HEK293 (cell line): ENCODE measurements around the gene SH3RF1.
"Not testable (repeated sequence)": the region's sequence is repeated elsewhere in the genome, so short reads cannot be mapped to it uniquely, and the experiment has no call there.

ENCODE experiments used
- CTCF ChIA-PET: fragments of 350-600 bp; formaldehyde crosslinking; extraction: SDS; loops from one replicate; lab custom pipeline; 2021; ENCODE audit warnings: antibody characterized with exemption; lab: Yijun Ruan, JAX
- POLR2A ChIA-PET: fragments of 300-600 bp; formaldehyde crosslinking; extraction: SDS; loops from one replicate; lab custom pipeline; 2020; ENCODE audit warnings: antibody characterized with exemption, inconsistent platforms; lab: Yijun Ruan, JAX
- H3K27ac ChIP-seq: fragments of 200-500 bp; sonication (Bioruptor generic); 2 replicates; pipeline ENCODE4 v1.5.1; 2014; ENCODE audit warnings: low read depth, low read length, control low read depth, inconsistent platforms; ENCODE audit errors: extremely low read depth
- H3K36me3 ChIP-seq, 2 experiments: fragments of 200-500 bp in 1 of 2; sonication (Bioruptor generic) in 1 of 2; 1 replicate in 1 of 2; 2 replicates in 1 of 2; pipeline ENCODE4 v1.5.1; 2014 to 2017; ENCODE audit warnings: inconsistent platforms in 2 of 2, low read length in 2 of 2; ENCODE audit not compliant: control insufficient read depth in 2 of 2, insufficient read depth in 1 of 2
- H3K4me1 ChIP-seq: fragments of 200-500 bp; sonication (Bioruptor generic); 2 replicates; pipeline ENCODE4 v1.5.1; 2014; ENCODE audit warnings: mild to moderate bottlenecking, low read length, inconsistent platforms; ENCODE audit not compliant: control insufficient read depth, insufficient read depth
- H3K4me3 ChIP-seq: 2 replicates; pipeline ENCODE4 v1.5.1; 2011; ENCODE audit warnings: low read depth, mild to moderate bottlenecking, control low read depth, low read length, moderate library complexity
- H3K9me3 ChIP-seq: fragments of 200-500 bp; sonication (Bioruptor generic); 2 replicates; pipeline ENCODE4 v1.5.1; 2014; ENCODE audit warnings: low read depth, low read length, inconsistent platforms; ENCODE audit not compliant: control insufficient read depth, insufficient read depth
- AEBP2 ChIP-seq: fragments of 450-650 bp; formaldehyde crosslinking; IDR thresholded peaks from 2 replicates; pipeline ENCODE4 v1.5.1; 2016; ENCODE audit warnings: missing biosample characterization, missing genetic modification characterization, borderline replicate concordance
- SP2 ChIP-seq: fragments of 450-650 bp; formaldehyde crosslinking; IDR thresholded peaks from 2 replicates; pipeline ENCODE4 v1.5.1; 2016; ENCODE audit warnings: missing biosample characterization, missing genetic modification characterization
- ZBTB44 ChIP-seq: fragments of 450-650 bp; IDR thresholded peaks from 2 replicates; pipeline ENCODE4 v1.5.1; 2018; ENCODE audit warnings: missing biosample characterization, mild to moderate bottlenecking, missing genetic modification characterization
- ZNF211 ChIP-seq: fragments of 450-650 bp; formaldehyde crosslinking; IDR thresholded peaks from 2 replicates; pipeline ENCODE4 v1.5.1; 2016; ENCODE audit warnings: low read depth, missing biosample characterization, missing genetic modification characterization
- ZNF274 ChIP-seq, 2 experiments: fragments of 200-500 bp in 1 of 2; fragments of 450-650 bp in 1 of 2; sonication (Bioruptor generic) in 1 of 2; formaldehyde crosslinking in 1 of 2; IDR thresholded peaks; 2 replicates each; pipeline versions ENCODE4 v1.5.1 to v1.6.1; 2014 to 2016; ENCODE audit warnings: borderline replicate concordance in 1 of 2, inconsistent platforms in 1 of 2, low read length in 1 of 2, missing biosample characterization in 1 of 2, missing genetic modification characterization in 1 of 2
- ZNF341 ChIP-seq: fragments of 450-650 bp; formaldehyde crosslinking; IDR thresholded peaks from 2 replicates; pipeline ENCODE4; 2016; ENCODE audit warnings: low read depth, missing biosample characterization, missing genetic modification characterization
- ZNF530 ChIP-seq: fragments of 450-650 bp; formaldehyde crosslinking; IDR thresholded peaks from 2 replicates; pipeline ENCODE4 v1.5.1; 2016; ENCODE audit warnings: low read depth, missing biosample characterization, missing genetic modification characterization
- ZNF548 ChIP-seq: fragments of 450-650 bp; formaldehyde crosslinking; IDR thresholded peaks from 2 replicates; pipeline ENCODE4 v1.5.1; 2016; ENCODE audit warnings: missing biosample characterization, missing genetic modification characterization
- ZNF560 ChIP-seq: fragments of 450-650 bp; formaldehyde crosslinking; IDR thresholded peaks from 2 replicates; pipeline ENCODE4 v1.5.1; 2017; ENCODE audit warnings: missing biosample characterization, missing genetic modification characterization, borderline replicate concordance
- ZNF580 ChIP-seq: fragments of 450-650 bp; formaldehyde crosslinking; IDR thresholded peaks from 2 replicates; pipeline ENCODE4 v1.5.1; 2016; ENCODE audit warnings: missing biosample characterization, missing genetic modification characterization
- ZNF610 ChIP-seq: fragments of 450-650 bp; formaldehyde crosslinking; IDR thresholded peaks from 2 replicates; pipeline ENCODE4 v1.5.1; 2016; ENCODE audit warnings: missing biosample characterization, missing genetic modification characterization, borderline replicate concordance

SH3RF1 gene

GRCh38 chr4:169305173-169305572 lies 34.4 kb upstream of the SH3RF1 start:
- no peak overlapping the region for H3K4me3 ChIP-seq
- no peak for TF ChIP-seq AEBP2 (tag by site-specific recombination)
- no peak for TF ChIP-seq ZNF211 (tag by site-specific recombination)
- no peak for TF ChIP-seq ZNF530 (tag by site-specific recombination)
- no peak for TF ChIP-seq SP2 (tag by site-specific recombination)
- H3K36me3 ChIP-seq, result no peaks in the 10 kb centered on the region
- no peaks in the 10 kb centered on the region for H3K9me3 ChIP-seq
- H3K27ac ChIP-seq, result no peak overlapping the region
- POLR2A ChIA-PET, result no interaction called here
- CTCF ChIA-PET, result no interaction called here
- H3K4me1 ChIP-seq, result no peaks in the 10 kb centered on the region

GRCh38 chr4:169295822-169296221 lies 25.1 kb upstream of the SH3RF1 start:
- no peak for TF ChIP-seq ZNF610 (tag by site-specific recombination)
- TF ChIP-seq ZBTB44 (tag by site-specific recombination), result no peak
- TF ChIP-seq ZNF580 (tag by site-specific recombination), result no peak
- TF ChIP-seq ZNF341, result no peak
- TF ChIP-seq ZNF548 (tag by site-specific recombination), result no peak
- no peak overlapping the region for H3K27ac ChIP-seq
- H3K4me1 ChIP-seq, result no peaks in the 10 kb centered on the region
- CTCF ChIA-PET, result no interaction called here
- no peak overlapping the region for H3K4me3 ChIP-seq
- H3K9me3 ChIP-seq, result no peaks in the 10 kb centered on the region
- H3K36me3 ChIP-seq, result no peaks in the 10 kb centered on the region
- POLR2A ChIA-PET, result no interaction called here

- TF ChIP-seq ZNF560 (tag by site-specific recombination) (no peak), ZNF274 (IDR thresholded peaks at IDR 0.05; ENCODE audit: low read length) (no peak), ZNF274 (tag by site-specific recombination; IDR thresholded peaks at IDR 0.05; ENCODE audit: borderline replicate concordance) (no peak)
- H3K4me1 ChIP-seq, result no peaks in the 10 kb centered on the region
- no peaks in the 10 kb centered on the region for H3K9me3 ChIP-seq
- CTCF ChIA-PET, result no interaction called here
- POLR2A ChIA-PET, result no interaction called here
- no peak overlapping the region for H3K4me3 ChIP-seq
- no peak overlapping the region for H3K27ac ChIP-seq
- no peaks in the 10 kb centered on the region for H3K36me3 ChIP-seq
These were observed 22.8 kb upstream of the SH3RF1 start for GRCh38 chr4:169293343-169294176.

GRCh38 chr4:169287983-169288382 lies 17.2 kb upstream of the SH3RF1 start:
- H3K4me1 ChIP-seq, POLR2A ChIA-PET, CTCF ChIA-PET, H3K4me3 ChIP-seq, H3K36me3 ChIP-seq, H3K9me3 ChIP-seq, H3K27ac ChIP-seq: not testable (repeated sequence)
